ENCODE results near the gene SAA1. TPM values are rescaled to one million over a fixed set of nuclear protein-coding genes. Genes with fewer than 3 reads are reported as not detected.

Gene SAA1
- total RNA-seq, 1 experiment from 2014 or later: 7.9 TPM

- H3K36me3 ChIP-seq (ENCODE audit: control insufficient read depth, insufficient read depth, low read length): peaks cover 19% of the 10 kb centered on the region; the same call in 1 of the 2 replicates
- no TSS peak for BruUV-seq (replicated peaks)
- no peaks in the 10 kb centered on the region for H3K27me3 ChIP-seq (ENCODE audit: control insufficient read depth, insufficient read depth, low read length)
- H3K4me3 ChIP-seq (ENCODE audit: low read depth in 2 of 2, low read length in 2 of 2): no peak overlapping the region
- DNase-seq (ENCODE audit: low read depth, low spot score): no peak
- no peak overlapping the region for H3K27ac ChIP-seq (ENCODE audit: low read length)
- ATAC-seq: no peak
- TF ChIP-seq CTCF (IDR thresholded peaks at IDR 0.05) (no peak), REST (IDR thresholded peaks at IDR 0.05; ENCODE audit: insufficient read depth in 1 of 2, low read depth in 2 of 2, low read length in 1 of 2) (no peak)
- in situ Hi-C loops (cut with HindIII; ENCODE audit: low pct_unique_long_range_greater_than_20kb, low sequenced_read_pairs) (no loop called here), intact Hi-C loops (cut with micrococcal nuclease; ENCODE audit: unreplicated experiment) (no loop called here)
- H3K9me3 ChIP-seq (ENCODE audit: control insufficient read depth, insufficient read depth, low read depth, low read length): no peaks in the 10 kb centered on the region
- CTCF ChIA-PET: no interaction called here
- POLR2A ChIA-PET: no interaction called here
- H3K4me1 ChIP-seq (ENCODE audit: control insufficient read depth, insufficient read depth, low read length): no peaks in the 10 kb centered on the region; the same call in 1 of the 2 replicates
Observed at GRCh38 chr11:18312012-18312411, 45.9 kb downstream of the SAA1 start.

GRCh38 chr11:18312663-18313420 is 46.8 kb downstream of the SAA1 start:
- in situ Hi-C loops (cut with HindIII; ENCODE audit: low pct_unique_long_range_greater_than_20kb, low sequenced_read_pairs): no loop called here
- Histone ChIP-seq H3K27ac (ENCODE audit: low read length) (no peak overlapping the region), H3K9me3 (ENCODE audit: control insufficient read depth, insufficient read depth, low read depth, low read length) (no peaks in the 10 kb centered on the region), H3K4me1 (ENCODE audit: control insufficient read depth, insufficient read depth, low read length) (no peaks in the 10 kb centered on the region; the same call in 1 of the 2 replicates), H3K36me3 (ENCODE audit: control insufficient read depth, insufficient read depth, low read length) (peaks cover 17% of the 10 kb centered on the region; the same call in 1 of the 2 replicates), H3K27me3 (ENCODE audit: control insufficient read depth, insufficient read depth, low read length) (no peaks in the 10 kb centered on the region), H3K4me3 (ENCODE audit: low read depth in 2 of 2, low read length in 2 of 2) (no peak overlapping the region)
- no peak for DNase-seq (ENCODE audit: low read depth, low spot score)
- ChIA-PET POLR2A (interaction anchor here (0.7 kb wide), 1 partner anchor 249 kb away, joined by 3 read pairs; no protein-coding TSS in a partner anchor), CTCF (no interaction called here)
- BruUV-seq (replicated peaks): no TSS peak
- intact Hi-C loops (cut with micrococcal nuclease; ENCODE audit: unreplicated experiment): no loop called here
- TF ChIP-seq POLR2AphosphoS5 (IDR thresholded peaks at IDR 0.05; ENCODE audit: low read depth, low read length) (no peak), TCF7L2 (IDR thresholded peaks at IDR 0.05; ENCODE audit: low read depth, low read length) (no peak), CTCF (IDR thresholded peaks at IDR 0.05) (no peak), REST (IDR thresholded peaks at IDR 0.05; ENCODE audit: insufficient read depth in 1 of 2, low read depth in 2 of 2, low read length in 1 of 2) (no peak), SIN3A (IDR thresholded peaks at IDR 0.05; ENCODE audit: borderline replicate concordance, insufficient read depth, low read depth, low read length) (no peak)
- no peak for ATAC-seq
